Stimulated activated CD4-positive, alpha-beta T cell treated with anti-CD3 and anti-CD28 coated beads, Interleukin-15, amount 100 ng/mL, for 48 hours (primary cell): ENCODE results near the gene GHSR.

ENCODE experiments used
- DNase-seq, 2 donors: peaks; one replicate each; pipeline ENCODE4 v3.0.0-alpha.2; 2020; ENCODE audit warnings: low read depth in 2 of 2

Gene GHSR

GRCh38 chr3:172438186-172438585, 10.1 kb downstream of the GHSR start:
- no peak for DNase-seq

- DNase-seq: no peak
Measured at GRCh38 chr3:172437713-172438112, 10.5 kb downstream of the GHSR start.

GRCh38 chr3:172415323-172415722, 32.9 kb downstream of the GHSR start:
- no peak for DNase-seq

GRCh38 chr3:172411478-172411947, 36.7 kb downstream of the GHSR start:
- DNase-seq: no peak

DNA sequence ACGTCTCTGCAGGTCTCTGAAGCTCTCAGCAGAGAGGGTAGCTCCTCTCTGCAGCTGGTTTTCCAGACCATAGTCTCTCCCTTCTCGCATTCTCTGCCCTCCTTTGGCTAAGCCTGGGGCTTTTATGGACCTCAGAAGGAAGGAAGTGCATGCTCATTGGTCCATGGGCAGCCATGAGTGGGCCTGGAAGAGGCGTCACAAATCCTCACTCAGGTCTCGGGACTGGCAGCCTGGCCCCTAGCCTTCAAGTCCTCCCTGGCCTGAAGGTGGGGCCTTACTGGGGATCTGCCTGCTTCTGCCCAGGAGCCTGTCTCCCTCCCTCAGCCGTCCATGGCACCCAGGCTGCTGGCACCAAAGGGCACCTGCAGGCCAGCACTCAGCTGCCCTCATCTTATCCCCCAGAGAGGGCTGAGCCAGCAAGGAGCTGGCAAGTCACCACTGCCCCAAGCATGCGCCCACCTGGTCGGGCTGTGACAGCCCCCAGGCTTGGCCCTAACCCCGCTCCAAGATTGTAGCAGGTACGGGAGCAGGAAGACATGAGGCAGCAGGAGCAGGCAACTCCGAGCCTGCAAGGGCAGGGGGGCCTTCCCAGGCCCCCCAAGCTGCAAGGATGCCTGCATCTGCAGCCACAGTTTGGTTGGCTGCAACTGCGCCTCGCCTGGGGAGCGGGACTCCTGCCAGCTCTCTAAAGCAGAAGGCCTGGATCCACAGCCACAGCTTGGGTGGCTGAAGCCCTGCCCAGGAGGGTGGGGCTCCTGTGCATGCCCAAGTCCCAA, 37.4 kb downstream of the GHSR start:
- no peak for DNase-seq

DNA sequence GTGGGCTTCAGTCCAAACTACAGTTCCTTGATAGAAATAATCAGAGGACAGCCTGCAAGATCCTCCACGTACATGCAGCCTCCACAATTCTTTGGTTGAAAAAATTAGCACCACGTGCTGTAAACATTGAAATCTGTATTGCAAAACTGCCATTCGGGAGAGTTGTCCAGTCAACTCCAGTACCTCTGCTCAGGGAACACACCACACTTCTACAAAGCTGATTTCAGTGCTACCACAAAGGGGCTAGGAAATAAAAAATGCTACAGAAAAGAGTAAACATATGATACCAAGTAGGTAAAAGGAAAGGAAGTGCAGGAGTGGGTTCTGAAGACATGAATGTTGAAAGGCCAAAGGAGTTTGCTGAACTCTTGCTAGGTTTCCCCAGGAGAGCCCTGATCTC, 40.4 kb downstream of the GHSR start:
- DNase-seq: no peak

GRCh38 chr3:172405914-172406313, 42.3 kb downstream of the GHSR start:
- DNase-seq: no peak

DNA sequence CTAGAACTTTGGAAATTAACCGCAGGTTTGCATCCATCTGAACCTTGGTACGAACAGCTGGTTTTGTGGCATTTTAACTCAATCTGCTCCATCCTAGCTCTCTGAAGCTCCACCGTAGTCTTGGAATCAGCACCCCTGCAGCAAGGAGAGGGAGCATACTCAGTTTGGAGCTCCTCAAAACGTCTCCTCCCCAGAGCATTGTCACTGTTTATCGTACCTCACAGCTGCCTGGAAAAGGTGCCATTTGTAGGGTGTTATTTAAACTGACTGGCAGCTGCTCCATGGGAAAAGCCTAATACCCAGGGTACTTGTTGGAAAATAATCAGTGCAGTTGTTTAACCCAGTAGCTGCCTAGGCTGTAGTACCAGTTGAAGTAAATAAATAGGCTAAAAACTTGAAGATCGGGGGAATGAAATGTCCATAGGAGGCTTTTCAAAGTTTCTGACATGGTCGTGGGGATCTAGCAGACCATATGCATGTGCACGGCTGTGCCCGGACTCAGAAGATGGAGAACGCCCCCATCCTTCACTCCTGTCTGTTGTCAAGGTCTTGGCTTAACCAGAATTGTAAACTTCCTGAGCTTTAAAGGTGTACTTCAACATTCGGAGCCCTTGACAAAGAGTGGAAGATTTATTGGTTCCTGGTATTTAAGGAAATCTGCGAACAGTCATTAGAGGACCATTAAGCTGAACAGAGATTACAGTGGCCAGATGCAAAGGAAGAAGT, 43.9 kb downstream of the GHSR start:
- no peak for DNase-seq

DNA sequence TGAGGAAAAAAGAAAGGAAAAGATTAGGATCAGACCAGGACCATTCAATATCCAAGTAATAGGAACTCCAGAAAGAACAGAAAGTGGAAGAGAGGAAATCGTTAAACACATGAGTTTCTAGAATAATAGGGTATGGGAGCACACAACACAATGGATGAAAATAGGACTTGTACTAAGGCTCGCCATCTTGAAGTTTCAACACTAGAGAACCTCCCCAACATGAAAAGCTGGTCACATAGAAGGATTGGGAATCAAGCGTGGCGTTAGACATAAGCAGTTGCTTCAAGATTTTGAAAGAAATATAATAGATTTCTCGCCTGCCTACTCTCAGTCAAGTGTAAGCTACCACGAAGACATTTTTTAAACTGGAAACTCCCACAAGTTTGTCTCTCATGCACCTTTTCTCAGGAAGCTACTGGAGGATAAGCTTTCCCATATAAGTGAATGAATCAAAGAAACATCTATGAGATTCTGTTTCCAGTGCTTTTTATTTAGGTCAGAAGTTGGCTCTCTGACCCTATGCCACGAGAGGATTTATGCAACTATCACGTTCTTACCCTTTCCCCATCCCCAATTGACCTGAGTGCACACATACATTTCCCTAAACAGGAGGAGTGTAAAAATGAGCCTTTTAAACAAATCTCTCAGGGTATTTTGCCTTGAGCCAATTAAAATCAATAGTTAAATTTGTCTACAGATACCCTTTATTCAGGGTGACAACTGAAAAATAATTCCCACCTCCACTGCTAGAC, 45.2 kb downstream of the GHSR start:
- DNase-seq: no peak

- no peak for DNase-seq
Measured at GRCh38 chr3:172402090-172402489, 46.2 kb downstream of the GHSR start.

DNA sequence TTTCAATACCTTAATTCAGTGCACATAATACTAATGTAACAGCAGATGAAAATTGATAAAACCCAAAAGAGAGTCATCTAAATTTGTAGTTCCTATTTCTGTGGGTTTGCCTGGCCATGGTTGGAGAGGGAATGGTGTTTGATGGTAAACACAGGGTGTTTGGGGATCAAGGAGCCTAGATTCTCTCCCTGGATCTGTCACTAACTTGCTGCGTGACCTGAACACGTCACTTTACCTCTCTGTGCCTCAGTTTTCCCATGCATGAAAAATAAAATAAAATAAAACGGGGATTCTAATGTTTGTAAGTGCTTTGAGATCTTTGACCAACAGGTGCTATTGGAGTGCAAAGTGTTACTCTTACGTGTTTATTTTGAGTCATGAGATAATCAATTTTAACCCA, 49.8 kb downstream of the GHSR start:
- DNase-seq: no peak

DNA sequence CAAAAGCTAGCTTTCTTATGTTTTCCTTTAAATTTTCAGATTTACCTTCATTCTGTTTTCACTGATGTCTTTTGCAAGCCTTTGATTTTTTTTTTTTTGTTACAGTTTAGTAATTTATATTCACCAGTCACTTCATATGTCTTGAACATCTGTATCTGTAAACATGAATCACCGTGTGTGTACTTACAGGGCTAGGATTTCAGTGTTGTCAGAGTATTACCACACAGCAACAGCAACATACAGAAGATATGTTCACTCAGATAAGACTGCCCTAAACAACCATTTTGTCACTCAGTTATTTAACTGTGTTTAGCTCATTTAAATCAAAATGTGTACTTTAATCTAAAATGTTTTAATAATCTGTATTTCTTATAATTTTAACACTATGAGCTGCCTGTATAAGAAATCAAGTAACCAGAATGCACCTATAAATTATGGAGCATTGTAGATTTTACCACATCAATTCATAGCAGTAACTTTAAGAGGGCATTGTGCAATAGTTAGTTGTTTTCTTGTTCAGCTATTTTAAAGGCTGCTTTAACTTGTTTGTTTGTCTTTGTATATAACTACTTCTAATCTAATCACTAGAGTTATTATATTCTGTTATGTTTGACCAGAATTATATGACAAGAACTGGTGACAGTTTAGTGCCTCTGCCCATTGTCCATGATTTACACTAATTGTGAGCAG, 50.4 kb downstream of the GHSR start:
- DNase-seq: no peak

DNA sequence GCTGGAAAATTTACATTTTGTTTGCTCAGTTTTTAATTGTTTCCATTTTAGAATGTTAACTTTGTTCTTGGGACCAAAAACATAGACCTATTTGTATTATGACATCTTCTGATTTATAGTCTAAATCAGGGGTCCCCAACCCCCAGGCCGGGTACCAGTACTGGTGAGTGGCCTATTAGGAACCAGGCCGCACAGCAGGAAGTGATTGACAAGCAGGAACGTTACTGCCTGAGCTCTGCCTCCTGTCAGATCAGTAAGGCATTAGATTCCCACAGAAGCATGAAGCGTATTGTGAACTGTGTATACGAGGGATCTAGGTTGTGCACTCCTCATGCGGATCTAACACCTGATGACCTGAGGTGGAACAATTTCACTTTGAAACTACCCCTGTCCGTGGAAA, 51.9 kb downstream of the GHSR start:
- DNase-seq: no peak

- DNase-seq: no peak
Measured at GRCh38 chr3:172394692-172395091, 53.6 kb downstream of the GHSR start.
